Middle frontal gyrus (tissue), 1 donor: ENCODE measurements around the gene SLC26A3.
"Not testable (repeated sequence)": the region's sequence is repeated elsewhere in the genome, so short reads cannot be mapped to it uniquely, and the experiment has no call there.

Experiments
- DNase-seq: peaks from one replicate; pipeline ENCODE4 v3.0.0-alpha.2; 2015; ENCODE audit warnings: low spot score; ENCODE audit errors: extremely low spot score

The SLC26A3 gene

GRCh38 chr7:107803009-107803610, at the start of gene SLC26A3:
SLC26A3 (minus strand) TSS chr7:107803223; CDS start chr7:107794509, 8,714 bp downstream.
- no peak for DNase-seq

GRCh38 chr7:107850643-107851042, 47.6 kb upstream of the SLC26A3 start:
- DNase-seq = no peak

DNA sequence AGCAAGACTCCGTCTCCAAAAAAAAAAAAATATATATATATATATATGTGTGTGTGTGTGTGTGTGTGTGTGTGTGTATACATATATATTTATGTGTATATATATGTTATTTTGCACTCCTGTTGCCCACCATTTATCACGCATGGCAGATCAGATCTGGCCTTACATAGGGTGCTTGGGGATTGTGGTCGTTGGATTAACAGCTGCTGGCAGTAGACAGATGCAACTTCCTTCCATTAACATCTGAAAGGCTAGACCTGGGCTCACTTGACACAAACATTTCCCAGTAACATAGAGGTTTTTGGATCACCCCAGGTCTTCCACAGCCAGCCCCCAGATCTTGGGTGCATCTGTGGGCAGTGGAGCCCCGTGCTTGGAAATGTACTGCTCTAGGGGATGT, 47.2 kb upstream of the SLC26A3 start:
- no peak for DNase-seq

GRCh38 chr7:107848211-107848610, 45.2 kb upstream of the SLC26A3 start:
- not testable (repeated sequence) for DNase-seq

GRCh38 chr7:107847836-107848175, 44.8 kb upstream of the SLC26A3 start:
- DNase-seq = not testable (repeated sequence)

DNA sequence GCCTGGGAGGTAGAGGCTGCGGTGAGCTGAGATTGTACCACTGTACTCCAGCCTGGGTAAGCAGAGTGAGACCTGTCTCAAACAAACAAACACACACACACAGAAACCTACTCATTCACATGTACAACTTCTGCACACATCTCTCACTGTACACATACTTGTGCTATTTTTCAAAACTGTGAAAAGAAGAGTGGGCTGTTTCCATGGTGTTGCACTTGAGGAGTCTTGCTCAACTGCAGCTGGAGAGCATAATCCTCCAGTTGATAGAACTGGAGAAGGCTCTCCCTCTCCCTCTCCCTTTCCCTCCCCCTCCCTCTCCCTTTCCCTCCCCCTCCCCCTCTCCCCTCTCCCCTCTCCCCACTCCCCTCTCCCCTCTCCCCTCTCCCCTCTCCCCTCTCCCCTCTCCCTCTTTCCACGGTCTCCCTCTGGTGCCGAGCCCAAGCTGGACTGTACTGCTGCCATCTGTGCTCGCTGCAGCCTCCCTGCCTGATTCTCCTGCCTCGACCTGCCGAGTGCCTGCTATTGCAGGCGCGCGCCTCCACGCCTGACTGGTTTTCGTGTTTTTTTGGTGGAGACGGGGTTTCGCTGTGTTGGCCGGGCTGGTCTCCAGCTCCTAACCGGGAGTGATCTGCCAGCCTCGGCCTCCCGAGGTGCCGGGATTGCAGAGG, 44.3 kb upstream of the SLC26A3 start:
- DNase-seq = no peak

DNA sequence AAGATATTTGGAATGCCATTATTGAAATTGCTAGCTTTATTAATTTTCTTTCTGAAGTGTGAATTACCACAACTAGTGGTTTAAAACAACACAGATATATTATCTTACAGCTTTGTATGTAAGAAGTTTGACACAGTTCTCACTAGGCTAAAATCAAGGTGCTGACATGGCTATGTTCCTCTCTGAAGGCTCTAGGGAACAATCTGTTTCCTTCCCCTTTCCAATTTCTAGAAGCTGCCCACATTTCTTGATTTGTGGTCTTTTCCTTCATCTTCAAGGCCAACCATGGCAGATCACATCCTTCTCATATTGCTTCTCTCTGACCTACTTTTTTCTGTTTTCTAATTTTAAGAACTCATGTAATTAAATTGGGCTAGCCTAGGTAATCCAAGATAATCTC, 43.3 kb upstream of the SLC26A3 start:
- no peak for DNase-seq

DNA sequence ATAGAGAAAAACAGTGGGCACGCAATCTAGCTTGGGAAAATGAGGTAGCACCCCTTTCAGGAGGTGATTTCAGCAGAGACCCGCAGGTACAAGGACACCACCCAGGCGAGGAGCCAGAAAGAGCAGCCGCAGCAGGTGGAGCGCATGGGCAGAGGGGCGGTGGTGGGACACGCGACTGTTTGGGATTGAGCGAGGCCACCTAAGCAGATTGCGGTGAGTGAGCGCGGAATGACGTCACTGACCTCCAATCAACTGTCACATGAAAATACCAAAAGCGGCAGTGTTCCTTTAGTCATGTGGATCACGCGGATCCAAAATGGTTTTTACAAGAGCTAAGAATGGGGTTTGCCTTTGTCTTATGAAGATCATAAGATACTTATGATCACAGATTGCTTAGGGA, 40.2 kb upstream of the SLC26A3 start:
- no peak for DNase-seq

DNA sequence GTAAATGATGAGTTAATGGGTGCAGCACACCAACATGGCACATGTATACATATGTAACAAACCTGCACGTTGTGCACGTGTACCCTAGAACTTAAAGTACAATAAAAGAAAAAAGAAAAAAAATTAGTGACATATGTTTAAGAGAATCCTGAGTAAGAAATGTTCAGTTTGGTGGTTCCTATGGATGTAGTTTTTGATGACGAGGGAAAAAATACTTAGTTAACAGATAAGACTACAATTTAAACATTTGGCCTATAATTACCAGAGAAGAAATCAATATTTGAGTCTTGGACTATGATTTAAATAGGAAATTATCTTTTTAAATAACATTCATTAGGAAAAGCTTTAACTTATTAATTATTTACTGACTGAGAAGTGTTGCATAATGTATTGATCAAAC, 39.2 kb upstream of the SLC26A3 start:
- DNase-seq = no peak

GRCh38 chr7:107838816-107839565, 36.0 kb upstream of the SLC26A3 start:
- DNase-seq = no peak

- DNase-seq = no peak
Measured at GRCh38 chr7:107838024-107838601, 35.1 kb upstream of the SLC26A3 start.

- no peak for DNase-seq
Measured at GRCh38 chr7:107837145-107837512, 34.1 kb upstream of the SLC26A3 start.

GRCh38 chr7:107836237-107837144, 33.5 kb upstream of the SLC26A3 start:
- no peak for DNase-seq

- DNase-seq = no peak
Measured at GRCh38 chr7:107834401-107834800, 31.4 kb upstream of the SLC26A3 start.

- no peak for DNase-seq
Measured at GRCh38 chr7:107833684-107834106, 30.7 kb upstream of the SLC26A3 start.

DNA sequence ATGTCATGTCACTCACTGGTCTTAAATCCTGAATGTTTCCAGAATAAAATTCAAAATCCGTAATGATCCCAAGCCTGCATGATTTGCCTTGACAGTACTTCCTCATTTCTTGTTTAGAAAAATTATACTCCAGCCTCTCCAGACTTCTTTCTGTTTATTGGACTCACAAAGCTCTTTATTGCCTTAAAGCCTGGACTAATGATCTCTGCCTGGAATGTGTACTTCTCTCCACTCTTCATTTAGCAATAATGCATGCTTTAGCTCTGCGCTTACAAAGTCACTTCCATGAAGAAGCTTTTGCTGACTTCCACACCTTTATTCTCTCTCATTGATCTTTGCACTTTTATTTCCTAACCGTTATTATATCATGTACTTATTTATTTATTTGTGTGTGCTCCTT, 27.4 kb upstream of the SLC26A3 start:
- DNase-seq = no peak

DNA sequence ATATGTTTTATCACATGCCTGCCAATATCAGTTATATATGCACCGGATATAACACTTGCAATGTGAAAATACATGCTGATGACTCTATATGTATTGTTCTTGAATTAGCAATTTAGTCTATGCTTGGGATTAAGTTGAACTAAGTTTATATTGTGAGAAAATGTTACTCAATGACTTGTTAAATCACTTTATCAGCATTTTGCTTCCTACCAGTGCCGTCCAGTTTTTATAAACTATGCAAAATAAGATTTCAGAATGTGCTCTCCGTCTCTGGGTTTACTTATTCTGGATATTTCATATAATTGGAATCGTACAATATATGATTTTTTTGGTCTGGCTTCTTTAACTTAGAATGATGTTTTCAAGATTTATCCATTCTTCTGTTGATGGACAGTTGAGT, 25.5 kb upstream of the SLC26A3 start:
- no peak for DNase-seq

GRCh38 chr7:107827501-107827900, 24.5 kb upstream of the SLC26A3 start:
- no peak for DNase-seq

DNA sequence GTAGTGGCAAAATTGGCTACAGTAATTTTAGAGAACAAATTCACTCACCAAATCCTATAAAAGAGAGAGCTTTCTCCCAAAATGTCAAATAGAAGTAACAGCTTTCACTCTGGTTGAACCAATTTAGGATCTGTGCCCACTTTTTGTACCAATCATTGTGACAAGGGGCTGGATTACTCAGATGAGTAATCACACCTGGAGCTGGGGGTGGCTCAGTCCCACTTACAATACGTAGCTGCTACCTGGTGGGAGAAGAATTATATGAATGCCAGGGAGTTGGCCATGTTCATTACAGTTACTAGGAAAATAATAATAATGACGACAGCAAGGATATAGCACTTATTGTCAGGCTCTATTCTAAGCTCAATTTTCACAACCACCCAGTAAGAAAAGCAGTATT, 23.4 kb upstream of the SLC26A3 start:
- DNase-seq = no peak

DNA sequence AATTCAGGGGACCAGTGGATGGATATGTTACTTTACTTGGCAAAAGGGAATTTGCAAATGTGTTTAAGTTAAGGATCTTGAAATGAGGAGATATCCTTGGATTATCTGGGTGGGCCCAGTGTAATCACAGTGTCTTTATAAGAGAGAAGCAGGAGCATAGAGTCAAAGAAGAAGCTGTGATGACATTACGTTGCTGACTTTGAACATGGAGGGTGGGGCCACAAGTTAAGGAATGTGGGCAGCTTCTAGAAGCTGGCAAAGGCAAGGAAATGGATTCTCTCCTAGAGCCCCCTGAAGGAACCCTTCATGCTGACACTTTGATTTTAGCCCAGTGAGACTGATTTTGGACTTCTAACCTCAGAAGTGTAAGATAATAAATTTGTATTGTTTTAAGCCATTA, 21.8 kb upstream of the SLC26A3 start:
- DNase-seq = no peak

DNA sequence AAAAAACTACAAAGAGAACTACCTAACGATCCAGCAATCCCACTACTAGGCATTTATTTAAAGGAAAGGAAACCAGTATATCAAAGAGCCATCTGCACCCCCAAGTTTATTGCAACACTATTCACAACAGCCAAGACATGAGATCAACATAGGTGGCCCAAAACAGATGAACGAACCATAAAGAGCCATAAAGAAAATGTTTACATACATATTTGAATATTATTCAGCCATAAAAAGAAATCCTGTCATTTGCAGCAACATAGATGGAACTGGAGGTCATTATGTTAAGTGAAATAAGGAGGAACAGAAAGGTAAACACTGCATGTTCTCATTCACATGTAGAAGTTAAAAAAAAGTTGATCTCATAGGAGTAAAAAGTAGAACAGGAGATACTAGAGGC, 15.6 kb upstream of the SLC26A3 start:
- DNase-seq = no peak
